HG03558 (cell line): ENCODE results near the gene GPR132.
"Not testable (repeated sequence)": the region's sequence is repeated elsewhere in the genome, so short reads cannot be mapped to it uniquely, and the experiment has no call there.

Experiments
- ATAC-seq: cut with Tn5 transposase; IDR thresholded peaks from one replicate; pipeline ENCODE4 v1.9.1; 2021; ENCODE audit warnings: moderate number of reproducible peaks; ENCODE audit not compliant: unreplicated experiment; ENCODE audit errors: extremely low read depth

GPR132 gene

DNA sequence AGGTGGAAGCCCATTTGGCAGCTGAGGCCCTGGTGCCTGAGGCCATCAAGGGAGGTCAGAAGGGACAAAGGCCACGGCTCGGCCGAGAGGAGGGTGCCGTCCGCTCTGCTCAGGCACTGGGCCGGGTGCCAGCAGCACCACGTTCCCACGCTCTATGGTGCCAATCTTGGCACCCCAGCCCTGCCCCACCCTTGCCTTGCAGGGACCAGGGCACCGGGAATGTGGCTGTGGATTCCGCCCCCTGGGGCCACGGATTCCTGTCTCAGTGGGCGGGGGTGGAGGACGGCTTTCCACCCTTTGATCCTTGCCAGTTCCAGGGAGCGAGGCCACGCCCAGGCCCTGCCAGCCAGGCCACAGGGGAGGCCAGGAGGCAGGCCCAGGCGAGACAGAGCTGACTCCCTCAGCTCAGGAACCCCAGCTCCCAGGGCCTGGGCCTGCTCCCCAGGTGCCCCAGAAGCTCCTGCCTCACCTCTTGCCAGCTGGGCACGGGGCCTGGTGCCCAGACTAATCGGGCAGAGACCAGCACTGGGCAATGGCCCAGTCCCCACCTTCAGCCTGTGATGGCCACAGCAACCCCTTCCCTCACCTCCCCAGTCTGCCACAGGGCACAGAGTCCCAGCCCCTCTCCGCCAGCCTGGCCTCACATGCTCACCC is 26.4 kb upstream of the GPR132 start:
- no peak for ATAC-seq

DNA sequence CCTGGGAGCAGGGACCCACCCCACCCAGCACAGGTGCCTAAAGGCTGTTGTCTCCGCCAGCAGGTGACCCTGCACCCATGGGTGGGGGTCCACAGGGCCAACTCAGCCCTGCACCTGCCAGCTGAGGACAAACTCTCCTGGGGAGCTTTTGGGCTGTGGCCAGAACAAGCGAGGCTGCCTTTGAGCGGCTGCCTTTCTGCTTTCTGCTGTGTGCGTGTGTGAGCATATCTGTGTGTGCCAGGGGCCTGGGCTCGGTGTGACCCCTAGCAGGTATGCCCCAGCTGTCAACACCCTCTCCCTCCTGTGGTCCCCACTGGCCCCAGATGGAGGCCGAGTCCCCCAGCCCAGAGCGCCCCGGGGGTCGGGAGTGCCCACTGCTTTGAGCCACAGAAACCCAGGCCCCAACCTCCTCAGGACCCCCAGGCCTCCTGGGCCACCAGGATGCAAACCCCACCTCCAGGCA is 25.9 kb upstream of the GPR132 start:
- ATAC-seq: no peak

DNA sequence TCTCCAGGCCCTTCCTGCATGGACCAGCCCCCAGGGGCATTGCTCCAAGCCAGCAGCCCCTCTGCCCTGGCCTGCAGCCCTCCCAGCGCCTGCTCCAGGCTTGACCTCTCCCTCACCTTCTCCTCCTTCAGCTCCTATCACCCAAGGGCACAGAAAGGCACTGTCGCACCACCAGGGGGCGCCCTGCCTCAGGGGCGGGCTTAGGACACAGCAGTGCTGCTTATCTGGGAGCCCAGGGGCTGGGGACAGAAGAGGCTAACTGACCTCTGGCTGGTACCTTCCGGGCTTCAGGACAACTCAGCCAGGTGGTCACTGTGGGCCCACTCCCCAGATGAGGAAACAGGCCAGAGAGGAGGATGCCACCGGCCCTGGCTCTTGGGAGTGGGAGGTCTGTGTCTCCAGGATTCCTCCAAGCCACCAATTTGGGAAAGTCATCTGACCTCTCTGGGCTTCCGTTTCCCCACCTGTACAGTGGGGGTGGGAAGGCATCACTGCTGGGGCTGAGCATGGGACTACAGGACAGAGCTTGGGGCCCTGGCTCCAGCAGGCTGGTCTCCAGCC is 25.3 kb upstream of the GPR132 start:
- no peak for ATAC-seq

DNA sequence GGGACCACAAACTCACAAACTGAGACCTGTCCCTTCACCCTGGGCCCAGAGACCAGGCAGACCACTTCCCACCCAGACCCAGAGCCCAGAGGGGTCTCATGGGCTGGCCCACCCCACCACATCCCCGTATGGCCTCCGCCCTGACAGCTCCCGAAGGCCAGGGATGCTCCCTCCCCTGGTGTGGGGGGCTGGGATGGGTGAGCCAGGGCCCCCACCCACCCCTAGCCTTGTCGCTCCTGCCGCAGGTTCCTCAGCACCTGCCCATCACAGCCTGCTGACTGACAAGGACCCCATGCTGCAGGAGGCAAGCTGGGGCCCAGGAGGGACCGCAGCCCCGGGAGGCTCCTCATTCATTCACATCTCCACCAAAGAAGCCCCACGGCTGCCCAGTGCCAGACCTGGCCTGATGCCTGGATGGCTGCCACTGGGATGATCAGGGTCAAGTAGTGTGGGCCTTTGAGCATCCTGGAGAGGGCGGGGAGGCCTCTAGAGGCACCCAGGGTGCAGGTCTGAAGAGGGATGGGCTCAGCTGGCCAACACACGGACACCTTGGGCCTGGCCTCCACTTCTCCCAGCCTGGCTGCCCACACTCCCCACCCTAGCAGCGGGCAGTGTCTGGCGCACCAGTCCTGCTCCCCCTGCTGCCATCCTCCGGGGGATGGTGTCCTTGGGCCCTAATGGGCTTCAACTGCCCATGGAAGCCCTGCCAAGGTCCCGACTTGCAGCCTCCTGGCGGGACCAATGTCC is 24.7 kb upstream of the GPR132 start:
- no peak for ATAC-seq

DNA sequence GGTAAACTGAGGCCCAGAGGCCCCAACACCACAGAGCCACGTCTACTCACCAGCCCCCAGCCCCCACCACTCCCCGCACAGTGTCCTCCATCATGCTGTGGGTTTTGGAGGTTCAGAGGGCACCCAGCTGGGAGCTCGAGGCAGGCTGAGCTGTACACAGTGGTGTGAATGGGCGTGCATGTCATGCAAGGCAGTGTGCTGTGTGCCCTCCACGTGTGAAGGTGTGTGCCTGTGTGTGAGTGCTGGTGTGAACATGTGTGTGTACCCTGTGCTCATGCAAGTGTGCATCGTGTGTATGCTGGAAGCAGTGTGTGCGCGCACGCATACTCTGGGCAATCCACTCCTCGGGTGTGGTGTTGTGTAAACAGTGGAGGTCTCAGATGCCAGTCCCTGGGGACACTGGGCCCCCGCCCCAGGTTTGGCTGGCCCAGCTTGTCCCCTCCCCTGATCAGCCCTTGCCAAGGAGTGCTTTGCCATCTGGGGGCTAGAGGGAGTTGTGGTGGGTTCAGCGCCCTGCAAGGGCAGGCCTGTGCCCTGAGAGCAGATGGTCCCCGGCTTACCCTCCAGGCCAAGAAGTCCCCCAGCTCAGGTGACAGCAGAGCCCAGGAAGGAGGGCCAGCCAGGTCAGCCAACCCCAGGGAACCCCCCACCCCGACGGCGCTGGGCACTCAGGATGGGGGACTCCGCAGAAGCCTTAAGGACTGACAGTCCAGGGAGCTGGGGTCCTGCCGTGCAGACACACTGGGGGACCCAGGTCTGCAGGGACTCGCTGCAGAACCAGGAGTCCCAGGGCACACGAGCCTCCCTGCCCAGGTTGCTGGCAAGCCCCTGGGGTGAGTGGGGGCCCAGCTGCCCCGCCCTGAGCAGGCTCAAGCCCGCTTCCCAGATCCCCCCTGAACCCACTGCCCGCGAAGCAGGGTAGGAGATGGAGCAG is 23.8 kb upstream of the GPR132 start:
- no peak for ATAC-seq

DNA sequence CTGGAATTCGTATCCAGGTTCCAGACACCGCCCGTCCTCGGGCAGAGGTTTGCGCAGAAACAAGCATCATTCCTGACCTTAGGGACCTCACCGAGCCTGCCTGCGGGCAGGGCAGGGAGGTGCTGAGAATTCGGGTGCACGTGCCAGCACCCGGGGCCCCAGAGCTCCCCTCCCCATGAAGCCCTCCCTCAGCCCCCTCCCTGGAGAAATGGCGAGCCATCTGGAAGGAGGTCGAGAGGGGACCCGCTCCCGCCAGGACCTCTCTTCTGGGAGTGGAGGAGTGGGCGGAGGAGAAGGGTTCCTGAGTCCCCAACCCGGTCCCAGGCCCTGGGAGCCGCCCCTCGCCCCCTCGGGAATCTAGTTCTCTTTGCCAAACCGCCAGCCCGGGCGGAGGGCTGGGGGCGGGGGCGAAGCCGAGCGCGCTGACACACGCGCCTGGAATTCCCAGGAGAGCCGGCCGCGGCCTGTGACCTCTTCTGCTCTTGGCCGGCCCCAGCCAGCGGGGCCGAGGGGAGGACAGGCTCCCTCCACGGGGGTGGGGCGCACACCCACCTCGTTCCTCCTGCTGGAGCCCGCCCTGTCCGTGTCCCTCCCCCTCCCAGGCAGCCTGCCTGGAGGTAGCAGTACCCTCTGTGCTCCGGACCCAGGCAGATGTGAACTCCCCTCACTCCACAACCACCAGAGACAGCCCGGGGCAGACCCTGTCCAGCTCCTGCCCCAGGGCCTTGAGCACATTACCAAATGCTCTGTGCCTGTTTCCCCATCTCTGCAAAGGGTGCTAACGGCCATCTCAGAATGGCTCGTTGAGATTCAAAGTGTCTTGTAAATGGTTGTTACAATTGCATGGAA is 23.0 kb upstream of the GPR132 start:
- ATAC-seq: no peak

DNA sequence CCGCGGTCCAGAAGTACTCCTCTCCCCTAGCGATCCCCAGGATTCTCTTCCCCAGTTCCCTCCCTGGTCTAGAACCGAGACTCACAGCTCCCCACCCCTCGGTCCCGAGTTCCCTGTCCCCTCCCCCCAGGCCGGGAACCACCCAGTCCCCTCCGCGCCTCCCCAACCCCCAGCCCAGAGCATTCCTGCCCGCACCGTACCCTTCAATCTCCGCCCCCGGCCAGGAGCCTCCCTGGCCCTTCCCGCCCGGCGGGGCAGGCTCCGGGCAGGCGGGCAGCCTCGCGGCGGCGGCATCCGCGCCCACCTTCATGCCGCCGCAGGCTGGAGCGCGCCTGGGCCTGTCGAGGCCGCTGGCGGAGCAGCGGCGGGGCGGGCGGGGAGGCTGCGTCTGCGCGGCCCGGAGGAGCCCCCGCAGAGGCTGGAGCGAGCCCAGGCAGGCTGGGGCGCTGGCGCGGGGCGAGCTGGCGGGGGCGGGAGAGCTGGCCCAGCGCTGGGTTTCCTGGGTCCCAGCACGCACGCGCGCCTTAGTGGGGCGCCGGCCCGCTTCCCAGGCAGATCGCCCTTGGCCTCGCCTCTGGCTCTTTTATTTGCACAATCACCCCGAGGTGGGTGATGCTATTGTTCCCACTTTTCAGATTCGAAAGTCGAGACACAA is 22.2 kb upstream of the GPR132 start:
- ATAC-seq: no peak

DNA sequence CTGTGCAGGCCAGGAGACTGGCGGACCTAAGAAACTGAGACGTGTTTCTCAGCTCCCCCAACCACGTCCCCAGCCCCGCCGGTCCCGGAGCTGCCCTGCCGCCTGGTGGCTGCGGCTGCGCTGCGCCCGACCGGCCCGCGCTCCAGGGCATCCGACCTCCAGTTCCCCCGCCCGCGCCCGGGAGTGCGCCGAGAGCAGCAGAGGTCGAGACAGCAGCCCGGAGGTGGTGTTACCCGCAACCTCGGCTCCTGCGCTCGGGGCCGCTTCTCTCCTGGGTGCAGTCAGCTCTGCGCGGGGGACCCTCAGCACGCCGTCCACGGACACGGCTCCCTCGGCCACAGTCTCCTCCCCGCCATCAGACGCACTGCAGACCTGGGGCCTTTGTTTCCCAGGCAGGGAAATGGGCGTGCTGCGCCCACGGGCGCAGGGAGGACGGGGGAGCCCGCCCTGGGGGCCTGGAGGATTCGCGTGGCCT is 21.6 kb upstream of the GPR132 start:
- peak; percentile 51 for ATAC-seq

DNA sequence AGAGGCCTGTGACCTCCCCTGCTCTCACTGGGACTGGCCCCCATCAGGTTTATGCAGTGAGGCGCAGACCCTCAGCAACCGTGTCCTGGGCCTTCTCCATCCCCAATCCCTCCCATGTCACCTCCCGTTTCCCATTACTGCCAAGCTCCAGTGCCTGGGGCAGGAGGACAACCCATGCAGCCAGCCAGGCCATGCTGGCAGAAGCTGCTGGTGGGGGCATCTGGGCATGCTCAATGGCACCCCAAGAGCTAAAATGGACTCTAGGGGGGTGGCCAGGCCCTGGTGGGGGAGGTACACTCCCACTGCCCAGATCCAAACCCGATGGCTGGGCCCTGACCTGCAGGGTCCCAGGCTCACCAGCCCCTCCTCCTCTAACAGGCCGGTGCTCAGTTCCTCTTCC is 20.5 kb upstream of the GPR132 start:
- no peak for ATAC-seq

DNA sequence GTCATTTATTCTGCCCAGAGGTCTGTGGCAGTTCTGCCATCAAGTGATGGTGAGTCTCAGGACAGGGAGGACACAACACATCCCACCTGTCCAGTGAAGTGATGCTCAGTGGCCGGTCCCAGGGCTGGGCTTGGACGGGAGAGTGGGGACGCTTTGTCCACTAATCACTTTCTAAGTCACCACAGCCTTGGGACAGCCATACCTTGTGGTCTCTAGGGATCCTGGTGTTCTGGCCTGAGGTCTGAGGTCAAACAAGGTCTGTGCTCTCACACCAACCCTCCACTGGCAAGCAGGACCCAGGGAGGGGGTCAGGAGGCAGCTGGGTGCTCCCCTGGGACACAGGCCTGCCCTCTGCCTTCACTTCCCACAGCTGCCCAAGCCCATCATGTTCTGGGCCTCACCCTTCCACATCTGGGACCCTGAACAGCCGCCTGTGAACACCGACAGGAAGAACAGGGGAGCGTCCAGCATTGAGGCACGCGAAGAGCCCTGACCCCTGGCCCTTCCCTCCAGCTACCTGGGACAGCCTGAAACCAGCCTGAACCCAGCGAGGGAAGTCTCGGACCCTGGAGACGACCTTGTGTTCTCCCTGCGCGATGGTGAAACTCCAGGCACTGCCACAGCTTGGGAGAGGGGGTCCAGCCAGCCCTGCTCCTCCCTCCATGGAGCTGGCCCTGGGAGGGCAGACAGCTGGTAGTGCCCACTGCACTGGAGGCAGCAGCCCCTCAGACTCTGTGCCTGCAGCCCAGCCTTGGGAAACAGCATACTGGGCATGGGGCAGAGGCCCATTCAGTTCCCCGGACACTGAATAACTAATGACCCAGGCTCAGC is 19.7 kb upstream of the GPR132 start:
- ATAC-seq: no peak

DNA sequence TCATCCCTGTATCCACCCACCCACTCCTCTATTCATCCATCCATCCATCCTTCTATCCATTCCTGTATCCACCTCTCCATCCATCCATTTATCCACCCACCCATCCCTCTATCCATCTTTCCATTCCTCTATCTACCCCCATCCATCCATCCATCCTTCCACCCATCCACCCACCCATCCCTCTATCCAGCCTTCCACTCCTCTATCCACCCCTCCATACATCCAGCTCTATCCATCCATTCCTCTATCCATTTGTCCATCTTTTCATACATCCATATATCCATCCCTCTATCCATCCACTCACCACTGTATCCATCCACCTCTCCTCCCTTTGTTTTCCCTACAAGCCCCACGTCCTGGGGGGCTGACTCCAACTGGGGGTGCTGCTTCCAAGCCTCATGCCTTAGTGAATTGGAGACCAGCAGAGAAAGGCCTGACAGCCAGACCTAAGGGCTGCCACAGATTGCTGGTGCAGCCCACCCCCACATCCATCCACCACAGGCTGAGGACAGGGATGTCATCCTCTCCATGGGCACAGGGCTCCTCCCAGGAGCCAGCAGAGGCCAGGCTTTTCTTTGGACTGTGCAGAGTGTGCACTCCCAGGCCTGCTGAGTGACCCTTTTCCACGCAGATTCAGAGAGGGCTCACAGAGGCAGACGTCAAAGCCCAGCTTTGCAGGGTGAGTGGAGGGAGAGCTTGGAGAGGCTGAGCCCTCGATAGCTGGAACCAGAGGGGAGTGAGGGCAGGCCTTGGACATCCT is 18.9 kb upstream of the GPR132 start:
- no peak for ATAC-seq

DNA sequence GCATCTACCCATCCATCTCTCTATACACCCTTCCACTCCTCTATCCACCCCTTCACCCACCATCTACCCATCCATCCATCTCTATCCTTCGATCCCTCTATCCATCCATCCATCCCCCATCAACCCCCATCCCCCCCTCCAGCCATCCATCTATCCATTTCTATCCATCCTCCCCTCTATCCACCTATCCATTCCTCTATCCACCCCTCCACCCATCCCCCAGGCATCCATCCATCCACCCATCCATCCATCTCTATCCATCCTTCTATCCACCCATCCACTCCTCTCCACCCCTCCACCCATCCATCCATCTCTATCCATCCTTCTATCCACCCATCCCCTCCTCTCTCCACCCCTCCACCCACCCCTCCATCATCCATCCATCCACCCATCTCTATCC is 17.5 kb upstream of the GPR132 start:
- ATAC-seq: no peak

DNA sequence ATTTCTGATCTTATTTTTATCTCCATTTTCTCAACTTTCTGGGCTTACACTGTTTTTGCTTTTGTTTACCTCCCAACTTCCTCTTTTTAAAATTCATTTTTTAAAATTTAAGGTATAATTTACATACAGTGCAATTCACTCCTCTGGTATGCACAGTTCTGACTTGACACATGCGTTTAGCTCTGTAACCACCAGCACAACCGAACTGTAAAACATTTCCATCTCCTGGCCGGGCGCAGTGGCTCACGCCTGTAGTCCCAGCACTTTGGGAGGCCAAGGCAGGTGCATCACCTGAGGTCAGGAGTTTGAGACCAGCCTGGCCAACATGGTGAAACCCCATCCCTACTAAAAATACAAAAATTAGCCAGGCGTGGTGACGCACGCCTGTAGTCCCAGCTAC is 16.2 kb upstream of the GPR132 start:
- not testable (repeated sequence) for ATAC-seq

DNA sequence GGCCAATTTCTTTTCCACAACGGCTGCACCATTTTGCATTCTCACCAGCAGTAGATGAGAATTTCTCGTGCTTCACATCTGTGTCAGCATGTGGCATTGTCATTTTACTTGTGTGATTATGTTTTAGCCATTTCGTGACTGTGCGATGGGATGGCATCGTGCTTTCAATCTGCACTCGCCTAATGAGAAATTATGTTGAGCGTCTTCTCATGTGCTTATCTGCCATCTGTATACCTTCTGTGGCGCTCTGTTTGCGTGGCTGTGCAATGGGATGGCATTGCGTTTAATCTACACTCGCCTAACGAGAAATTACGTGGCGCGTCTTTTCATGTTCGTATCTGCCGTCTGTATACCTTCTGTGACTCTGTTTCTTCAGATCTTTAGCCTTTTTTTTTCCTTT is 14.9 kb upstream of the GPR132 start:
- no peak for ATAC-seq

DNA sequence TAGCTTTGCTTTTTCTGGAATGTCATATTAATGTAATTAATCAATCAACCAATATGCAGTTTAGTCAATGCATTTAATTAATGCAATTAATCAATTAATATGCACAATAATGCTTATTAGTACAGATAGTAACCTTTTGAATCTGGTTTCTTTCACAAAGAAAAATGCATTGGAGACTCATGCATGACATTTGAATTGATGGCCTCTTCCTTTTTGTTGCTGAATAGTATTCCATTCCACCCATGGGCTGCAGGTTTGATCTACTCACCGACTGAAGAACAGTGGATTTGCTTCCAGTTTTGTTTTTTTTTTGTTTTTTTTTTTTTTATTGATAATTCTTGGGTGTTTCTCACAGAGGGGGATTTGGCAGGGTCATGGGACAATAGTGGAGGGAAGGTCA is 13.1 kb upstream of the GPR132 start:
- ATAC-seq: no peak

DNA sequence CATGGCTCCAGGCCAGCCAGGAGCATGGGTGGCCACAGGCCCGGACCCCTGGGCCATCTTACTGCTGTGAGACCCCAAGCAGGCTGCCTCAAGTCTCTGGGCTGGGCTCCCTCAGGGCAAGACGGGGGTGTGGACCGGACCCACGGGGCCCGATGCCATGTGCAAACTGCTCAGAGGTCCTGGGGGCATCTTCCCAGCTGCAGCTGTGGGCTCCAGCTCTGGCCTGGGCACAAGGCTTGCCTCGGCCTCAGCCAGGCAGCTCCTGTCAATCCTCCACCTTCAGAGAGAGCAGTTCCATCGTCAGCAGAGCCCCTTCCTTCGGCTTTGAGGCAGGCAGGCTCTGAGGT is 12.4 kb upstream of the GPR132 start:
- ATAC-seq: no peak

DNA sequence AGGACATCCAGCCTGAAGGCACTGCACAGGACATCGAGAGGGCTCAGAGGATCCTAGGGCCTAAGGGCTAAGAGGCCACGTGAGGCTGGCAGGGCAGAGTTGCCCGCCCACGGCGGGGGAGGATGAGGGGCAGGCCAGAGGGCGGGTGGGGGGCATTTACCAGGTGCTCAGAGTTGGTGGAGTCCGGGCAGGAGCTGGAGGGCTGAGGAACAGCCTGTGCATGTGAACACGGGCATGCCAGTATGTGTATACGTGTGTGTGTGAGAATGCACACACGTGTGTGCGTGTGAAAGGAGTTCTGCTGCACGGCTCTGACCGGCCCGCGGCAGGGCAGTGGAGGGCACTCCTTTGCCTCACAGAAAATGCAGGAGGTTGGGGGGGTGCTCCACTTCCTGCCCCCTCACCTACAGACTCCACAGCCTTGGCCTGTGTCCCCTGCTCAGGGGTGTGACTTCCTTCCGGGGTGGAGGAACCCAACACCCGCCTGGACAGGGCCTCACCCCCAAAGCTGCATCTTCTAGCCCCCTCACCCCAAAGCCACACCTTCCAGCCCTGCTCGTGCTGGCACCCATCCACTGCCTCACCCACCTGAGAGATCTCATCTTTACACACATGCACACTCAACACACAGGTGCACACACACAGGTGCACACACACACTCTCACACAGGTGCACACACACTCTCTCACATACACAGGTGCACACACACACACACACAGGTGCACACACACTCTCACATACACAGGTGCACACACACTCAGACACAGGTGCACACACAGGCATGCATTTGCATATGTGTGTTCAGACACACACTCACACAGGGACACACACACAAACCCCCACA is 11.8 kb upstream of the GPR132 start:
- no peak for ATAC-seq
